Neural progenitor cell (in vitro differentiated cells): ENCODE results near the gene TMEM205.

ENCODE experiments used
- CTCF ChIP-seq: fragments of 200-600 bp; sonication (generic); IDR thresholded peaks from 2 replicates; pipeline ENCODE4 v1.5.1; 2017; ENCODE audit warnings: antibody characterized with exemption, mild to moderate bottlenecking
- EZH2 ChIP-seq: fragments of 200-600 bp; sonication (generic); IDR thresholded peaks from 2 replicates; pipeline ENCODE4 v1.6.1; 2017; ENCODE audit warnings: antibody characterized with exemption, mild to moderate bottlenecking, moderate library complexity
- EZH2phosphoT487 ChIP-seq: fragments of 200-600 bp; sonication (generic); IDR thresholded peaks from 2 replicates; pipeline ENCODE4 v1.6.1; 2017; ENCODE audit warnings: antibody characterized with exemption

DNA sequence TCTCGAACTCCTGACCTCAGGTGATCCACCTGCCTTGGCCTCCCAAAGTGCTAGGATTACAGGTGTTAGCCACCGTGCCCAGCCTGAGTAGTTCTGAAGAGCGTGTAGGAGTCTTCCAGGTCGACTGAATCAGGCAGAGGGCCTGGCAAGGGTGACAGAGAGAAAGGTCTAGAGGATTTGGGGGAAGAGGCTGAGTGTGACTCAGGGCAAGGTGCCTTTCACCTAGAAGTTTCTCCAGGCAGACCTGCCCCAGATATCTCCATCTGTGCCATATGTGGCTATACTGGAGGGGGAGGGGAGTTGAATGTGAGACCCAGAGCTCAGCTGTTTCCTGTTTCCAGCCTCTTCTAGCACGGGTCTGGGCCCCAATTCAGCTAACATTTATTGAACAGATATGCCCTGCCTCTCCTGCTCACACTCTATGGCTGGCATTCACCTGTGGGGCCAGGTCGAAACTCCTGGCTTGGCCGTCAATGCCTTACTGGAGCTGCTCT, 1.5 kb upstream of the TMEM205 start:
- TF ChIP-seq CTCF: no peak
- TF ChIP-seq EZH2phosphoT487: no peak
- no peak for TF ChIP-seq EZH2
